ENCODE measurements around the gene PRR14L. TPM values are rescaled to one million over a fixed set of nuclear protein-coding genes. Genes with fewer than 3 reads are reported as not detected.

Gene PRR14L
- total RNA-seq, 1 experiment from 2014 or later, result 60.5 TPM

GRCh38 chr22:31683181-31684105 is 66.5 kb downstream of the PRR14L start:
- TF ChIP-seq CTCF (IDR thresholded peaks at IDR 0.05; ENCODE audit: unreplicated experiment), result no peak
- intact Hi-C loops (cut with micrococcal nuclease; ENCODE audit: unreplicated experiment), result no loop called here
- H3K4me1 Mint-ChIP-seq (ENCODE audit: low read depth, unreplicated experiment), result no peaks in the 10 kb centered on the region
- peaks cover 30% of the 10 kb centered on the region for H3K36me3 Mint-ChIP-seq (ENCODE audit: insufficient read depth, unreplicated experiment)
- H3K27me3 Mint-ChIP-seq (ENCODE audit: unreplicated experiment), result no peaks in the 10 kb centered on the region
- H3K27ac Mint-ChIP-seq (ENCODE audit: unreplicated experiment), result no peak overlapping the region
- DNase-seq, result no peak
- BruUV-seq (replicated peaks), result no TSS peak
- CTCF ChIA-PET, result interaction anchor here (0.7 to 1.1 kb wide), 2 partner anchors 15 to 211 kb away, joined by 3 read pairs; no protein-coding TSS in a partner anchor
- H3K4me3 Mint-ChIP-seq (ENCODE audit: low read depth, unreplicated experiment), result no peak overlapping the region
- H3K9me3 Mint-ChIP-seq (ENCODE audit: low read depth, unreplicated experiment), result no peaks in the 10 kb centered on the region

GRCh38 chr22:31682751-31683150 is 67.2 kb downstream of the PRR14L start:
- Mint-ChIP-seq H3K27me3 (ENCODE audit: unreplicated experiment) (no peaks in the 10 kb centered on the region), H3K9me3 (ENCODE audit: low read depth, unreplicated experiment) (peaks cover 2% of the 10 kb centered on the region), H3K27ac (ENCODE audit: unreplicated experiment) (no peak overlapping the region), H3K4me3 (ENCODE audit: low read depth, unreplicated experiment) (no peak overlapping the region), H3K4me1 (ENCODE audit: low read depth, unreplicated experiment) (no peaks in the 10 kb centered on the region), H3K36me3 (ENCODE audit: insufficient read depth, unreplicated experiment) (peaks cover 24% of the 10 kb centered on the region)
- TF ChIP-seq CTCF (IDR thresholded peaks at IDR 0.05; ENCODE audit: unreplicated experiment), result no peak
- no peak for DNase-seq
- no TSS peak for BruUV-seq (replicated peaks)
- intact Hi-C loops (cut with micrococcal nuclease; ENCODE audit: unreplicated experiment), result no loop called here
- CTCF ChIA-PET, result interaction anchor here (0.6 to 1.1 kb wide), 4 partner anchors 15 to 230 kb away, joined by 3 to 7 read pairs (median 3); no protein-coding TSS in a partner anchor

- CTCF ChIA-PET, result interaction anchor here (0.6 to 0.8 kb wide), 2 partner anchors 16 to 25 kb away, joined by 4 read pairs; no protein-coding TSS in a partner anchor
- Mint-ChIP-seq H3K27ac (ENCODE audit: unreplicated experiment) (no peak overlapping the region), H3K9me3 (ENCODE audit: low read depth, unreplicated experiment) (peaks cover 2% of the 10 kb centered on the region), H3K4me1 (ENCODE audit: low read depth, unreplicated experiment) (peaks cover 6% of the 10 kb centered on the region), H3K27me3 (ENCODE audit: unreplicated experiment) (no peaks in the 10 kb centered on the region), H3K4me3 (ENCODE audit: low read depth, unreplicated experiment) (no peak overlapping the region), H3K36me3 (ENCODE audit: insufficient read depth, unreplicated experiment) (peaks cover 24% of the 10 kb centered on the region)
- intact Hi-C loops (cut with micrococcal nuclease; ENCODE audit: unreplicated experiment), result no loop called here
- no peak for DNase-seq
- no peak for TF ChIP-seq CTCF (IDR thresholded peaks at IDR 0.05; ENCODE audit: unreplicated experiment)
- BruUV-seq (replicated peaks), result no TSS peak
Observed at GRCh38 chr22:31681349-31682345, 68.3 kb downstream of the PRR14L start.

GRCh38 chr22:31680861-31681341 is 69.0 kb downstream of the PRR14L start:
- DNase-seq, result no peak
- no TSS peak for BruUV-seq (replicated peaks)
- CTCF ChIA-PET, result interaction anchor here (0.6 to 0.8 kb wide), 3 partner anchors 15 to 87 kb away, joined by 4 to 5 read pairs (median 4); no protein-coding TSS in a partner anchor

More at GRCh38 chr22:31680861-31681341, 69.0 kb downstream of the PRR14L start:
- intact Hi-C loops (cut with micrococcal nuclease; ENCODE audit: unreplicated experiment), result no loop called here
- peaks cover 13% of the 10 kb centered on the region for H3K4me1 Mint-ChIP-seq (ENCODE audit: low read depth, unreplicated experiment)
- no peaks in the 10 kb centered on the region for H3K27me3 Mint-ChIP-seq (ENCODE audit: unreplicated experiment)
- H3K27ac Mint-ChIP-seq (ENCODE audit: unreplicated experiment), result no peak overlapping the region
- no peak for TF ChIP-seq CTCF (IDR thresholded peaks at IDR 0.05; ENCODE audit: unreplicated experiment)
- H3K4me3 Mint-ChIP-seq (ENCODE audit: low read depth, unreplicated experiment), result no peak overlapping the region
- peaks cover 24% of the 10 kb centered on the region for H3K36me3 Mint-ChIP-seq (ENCODE audit: insufficient read depth, unreplicated experiment)
- H3K9me3 Mint-ChIP-seq (ENCODE audit: low read depth, unreplicated experiment), result peaks cover 2% of the 10 kb centered on the region
